GM18868 (cell line): ENCODE measurements around the gene DESI1.
A peak's percentile ranks its signal among the peaks of the same experiment; 100 is the strongest.
"Not testable (repeated sequence)": the region's sequence is repeated elsewhere in the genome, so short reads cannot be mapped to it uniquely, and the experiment has no call there.

Experiments used
- ATAC-seq: cut with Tn5 transposase; IDR thresholded peaks from one replicate; pipeline ENCODE4 v1.9.1; 2021; ENCODE audit warnings: mild to moderate bottlenecking, moderate library complexity; ENCODE audit not compliant: unreplicated experiment

Gene DESI1

DNA sequence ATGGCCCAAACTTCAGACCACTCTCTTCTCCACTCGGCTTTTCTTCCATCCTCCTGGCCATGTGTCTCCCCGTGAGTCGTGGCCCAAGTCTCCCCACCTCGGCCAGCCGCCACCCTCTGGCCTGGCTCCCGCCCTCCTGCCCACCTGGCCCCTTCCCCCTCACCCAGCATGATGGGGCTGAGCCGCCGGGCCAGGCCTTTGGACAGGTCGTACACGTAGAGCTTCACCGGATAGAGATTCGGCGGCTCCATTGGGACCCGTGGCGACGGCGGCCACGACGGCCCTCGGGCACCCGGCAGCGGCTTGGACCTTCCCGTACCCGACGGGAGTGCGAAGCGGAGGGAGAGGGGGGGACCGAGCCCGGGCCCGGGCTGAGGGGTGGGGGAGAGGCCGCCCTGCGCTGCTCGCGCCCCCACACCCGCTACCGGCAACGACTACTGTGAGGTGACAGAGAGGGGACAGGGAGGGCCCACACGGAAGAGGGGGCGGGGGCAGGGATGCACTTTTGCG lies at the start of gene DESI1:
TSS of gene DESI1 (minus strand) at position 455 of the 510 bp plus-strand sequence. CDS start at position 251, 204 bp downstream.
- peak; percentile 12 for ATAC-seq

DNA sequence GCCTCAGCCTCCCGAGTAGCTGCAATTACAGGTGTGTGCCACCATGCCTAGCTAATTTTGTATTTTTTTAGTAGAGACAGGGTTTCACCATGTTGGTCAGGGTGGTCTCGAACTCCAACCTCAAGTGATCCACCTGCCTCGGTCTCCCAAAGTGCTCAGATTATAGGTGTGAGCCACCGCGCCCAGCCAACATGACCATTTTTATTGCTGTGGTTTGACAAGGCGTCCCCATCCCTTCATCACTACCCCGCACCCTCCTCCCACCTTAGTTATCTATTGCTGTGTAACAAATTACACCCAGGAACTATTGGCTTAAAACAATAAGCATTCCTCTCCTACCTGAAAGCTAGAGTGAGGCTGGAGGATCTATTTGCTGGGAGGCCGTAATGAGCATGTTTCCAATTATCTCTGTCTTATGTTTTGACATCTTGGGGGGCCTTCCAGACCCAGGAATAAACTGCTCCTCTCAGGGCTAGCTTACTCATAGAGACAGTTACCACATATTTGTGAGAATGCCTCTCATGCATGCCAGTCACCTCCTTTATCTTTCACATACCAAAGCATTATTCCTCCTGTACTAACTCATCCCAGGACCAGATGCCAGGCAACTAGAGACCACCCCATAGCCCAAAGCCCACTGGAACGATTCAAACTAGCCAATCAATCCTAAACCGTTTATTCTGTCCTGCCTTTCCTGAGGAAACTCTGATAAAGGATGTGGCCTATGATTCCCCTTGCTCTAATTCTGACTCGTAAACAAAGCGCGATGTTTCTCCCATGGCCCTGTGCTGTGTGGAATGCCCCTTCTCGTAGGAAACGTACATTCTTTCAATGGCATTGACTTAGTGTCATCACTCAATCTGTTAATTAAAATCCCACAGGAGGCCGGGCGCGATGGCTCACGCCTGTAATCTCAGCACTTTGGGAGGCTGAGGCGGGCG lies 48.4 kb upstream of the DESI1 start:
- no peak for ATAC-seq

GRCh38 chr22:41664951-41665350 lies 44.1 kb upstream of the DESI1 start:
- ATAC-seq = no peak

- no peak for ATAC-seq
These were observed 43.6 kb upstream of the DESI1 start for GRCh38 chr22:41664490-41664889.

- not testable (repeated sequence) for ATAC-seq
These were observed 42.8 kb upstream of the DESI1 start for GRCh38 chr22:41663594-41663993.

DNA sequence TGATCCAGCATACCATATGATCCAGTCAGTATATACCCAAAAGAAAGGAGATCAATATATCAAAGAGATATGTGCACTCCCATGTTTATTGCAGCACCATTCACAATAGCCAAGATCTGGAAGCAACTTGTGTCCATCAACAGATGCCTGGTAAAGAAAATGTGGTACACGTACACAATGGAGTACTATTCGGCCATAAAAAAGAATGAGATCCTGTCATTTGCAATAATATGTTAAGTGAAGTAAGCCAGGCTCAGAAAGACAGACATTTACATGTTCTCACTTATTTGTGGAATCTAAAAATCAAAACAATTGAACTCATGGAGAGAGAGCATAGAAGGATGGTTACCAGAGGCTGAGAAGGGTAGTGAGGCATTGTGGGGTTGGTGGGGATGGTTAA lies 40.9 kb upstream of the DESI1 start:
- ATAC-seq = no peak

- ATAC-seq = no peak
These were observed 40.2 kb upstream of the DESI1 start for GRCh38 chr22:41661088-41661487.

DNA sequence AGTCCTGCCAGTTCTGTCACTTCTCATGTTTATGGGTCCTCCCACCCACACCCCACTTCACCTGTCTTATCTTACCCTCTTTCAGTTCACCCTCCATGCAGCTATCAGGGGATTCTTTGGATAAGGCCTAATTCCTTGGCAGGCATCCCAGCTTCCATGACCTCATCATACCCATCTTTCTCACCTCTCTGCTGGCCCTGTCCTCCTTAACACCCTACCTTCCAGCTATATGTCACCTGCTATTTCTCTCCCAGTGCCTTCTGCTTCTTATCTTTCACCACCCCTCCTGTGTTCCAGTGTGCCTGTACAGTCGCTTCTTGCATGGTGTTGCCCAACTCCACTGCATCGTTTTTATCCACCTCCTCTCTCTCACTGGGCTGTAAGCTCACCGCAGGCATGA lies 39.6 kb upstream of the DESI1 start:
- no peak for ATAC-seq

- no peak for ATAC-seq
These were observed 39.1 kb upstream of the DESI1 start for GRCh38 chr22:41659941-41660340.

DNA sequence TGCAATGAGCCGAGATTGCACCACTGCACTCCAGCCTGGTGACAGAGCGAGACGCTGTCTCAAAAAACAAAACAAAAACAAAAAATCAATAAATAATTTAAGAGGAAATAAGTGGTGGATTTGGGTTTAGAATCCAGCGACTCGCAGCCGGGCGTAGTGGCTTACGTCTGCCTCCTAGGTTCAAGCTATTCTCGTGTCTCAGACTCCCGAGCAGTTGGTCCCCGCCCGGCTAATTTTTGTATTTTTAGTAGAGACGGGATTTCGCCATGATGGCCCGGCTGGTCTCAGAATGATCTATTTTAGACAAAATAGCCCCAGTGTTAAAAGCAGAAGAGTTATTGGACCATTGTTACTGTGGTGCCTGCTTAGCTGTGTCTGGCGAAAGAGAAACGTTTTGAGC lies 38.0 kb upstream of the DESI1 start:
- ATAC-seq = no peak

- ATAC-seq = no peak
These were observed 36.9 kb upstream of the DESI1 start for GRCh38 chr22:41657709-41658108.

DNA sequence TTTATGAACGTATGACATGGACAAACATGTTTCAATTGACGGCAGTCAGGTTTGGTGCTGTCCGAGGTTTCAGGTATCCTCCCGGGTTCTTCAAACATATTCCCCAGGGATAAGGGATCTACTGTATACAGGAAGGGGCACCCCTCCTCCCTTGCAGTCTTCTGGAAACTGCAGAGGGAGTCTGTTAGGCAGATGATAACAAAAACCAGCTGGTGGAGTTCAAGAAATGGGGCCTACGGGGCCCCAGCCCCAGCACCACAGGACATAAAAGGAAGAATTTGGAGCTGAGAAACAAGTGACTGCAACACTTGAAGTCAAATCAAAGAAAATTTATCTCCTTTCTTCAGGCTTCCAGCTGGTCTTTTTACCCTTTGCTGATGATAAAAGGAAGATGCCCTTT lies 35.7 kb upstream of the DESI1 start:
- ATAC-seq = no peak

DNA sequence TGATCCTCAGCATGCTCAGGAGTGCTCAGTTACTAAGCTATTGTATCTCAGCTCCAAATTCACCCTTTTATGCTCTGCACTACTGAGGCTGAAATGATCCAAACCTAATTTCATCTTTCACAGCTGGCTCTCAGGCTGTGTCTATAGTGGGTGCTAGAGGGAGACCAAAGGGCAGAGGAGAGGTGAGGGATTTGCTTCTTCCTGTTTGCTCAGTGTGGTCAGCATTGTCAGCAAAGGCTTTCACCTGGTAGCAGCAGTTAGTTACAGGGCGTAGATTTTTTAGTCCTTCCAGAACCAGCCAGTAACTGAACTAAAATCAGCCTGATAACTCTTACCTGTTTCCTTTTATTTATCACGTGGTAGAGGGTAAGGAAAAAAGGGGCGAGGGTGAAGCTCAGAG lies 33.5 kb upstream of the DESI1 start:
- ATAC-seq = no peak

GRCh38 chr22:41650821-41651220 lies 30.0 kb upstream of the DESI1 start:
- ATAC-seq = no peak

GRCh38 chr22:41650229-41650628 lies 29.4 kb upstream of the DESI1 start:
- no peak for ATAC-seq

DNA sequence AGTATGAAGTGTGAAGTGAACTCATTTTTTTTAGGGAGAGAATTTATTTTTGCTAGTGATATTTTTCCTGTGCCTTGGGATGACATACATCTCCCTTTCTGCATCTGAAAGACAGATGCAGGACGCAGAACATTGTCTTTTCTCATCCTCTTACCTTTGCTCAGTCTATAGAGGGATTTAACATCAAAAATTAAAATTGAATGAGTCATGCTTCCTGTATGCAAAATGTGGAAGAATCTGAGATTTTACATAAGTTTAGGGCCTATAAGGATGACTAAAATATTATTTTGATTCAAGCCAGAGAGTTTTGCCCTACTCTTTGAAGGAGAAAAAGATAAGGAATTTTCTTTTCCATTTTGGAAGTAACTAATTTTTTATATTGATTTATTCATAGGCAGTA lies 27.6 kb upstream of the DESI1 start:
- ATAC-seq = no peak

GRCh38 chr22:41647771-41648170 lies 26.9 kb upstream of the DESI1 start:
- ATAC-seq = no peak

DNA sequence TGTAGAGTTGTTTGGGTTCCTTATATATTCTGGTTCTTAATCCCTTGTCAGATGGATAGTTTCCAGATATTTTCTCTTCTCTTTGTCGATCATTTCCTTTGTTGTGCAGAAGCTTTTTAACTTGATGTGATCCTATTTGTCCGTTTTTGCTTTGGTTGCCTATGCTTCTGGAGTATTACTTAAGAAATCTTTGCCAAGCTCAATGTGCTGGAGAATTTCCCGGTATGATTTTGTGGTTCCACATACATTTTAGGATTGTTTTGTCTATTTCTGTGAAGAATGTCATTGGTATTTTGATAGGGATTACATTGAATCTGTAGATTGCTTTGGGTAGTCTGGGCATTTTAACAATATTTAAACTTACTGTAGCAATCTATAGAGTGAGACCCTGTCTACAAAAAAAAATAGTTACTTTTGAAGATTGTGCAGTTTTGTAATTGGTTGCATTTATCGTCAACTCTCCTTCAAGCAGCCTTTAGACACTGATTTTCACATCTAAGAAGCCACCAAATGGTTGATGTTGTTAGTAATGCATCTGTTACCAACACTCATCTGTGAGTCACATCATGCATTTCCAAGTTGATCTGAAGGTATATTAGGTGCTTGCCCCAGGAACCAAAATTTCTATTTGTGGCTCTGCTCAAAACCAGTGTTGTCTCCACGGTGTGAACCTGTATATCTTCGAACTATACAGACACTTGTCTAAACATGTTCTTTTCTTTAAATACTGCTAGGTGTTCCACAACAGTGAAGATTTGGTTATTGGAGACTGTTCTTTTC lies 21.7 kb upstream of the DESI1 start:
- ATAC-seq = no peak

GRCh38 chr22:41641854-41642253 lies 21.0 kb upstream of the DESI1 start:
- no peak for ATAC-seq

GRCh38 chr22:41638748-41639147 lies 17.9 kb upstream of the DESI1 start:
- ATAC-seq = no peak

GRCh38 chr22:41638124-41638523 lies 17.3 kb upstream of the DESI1 start:
- no peak for ATAC-seq

DNA sequence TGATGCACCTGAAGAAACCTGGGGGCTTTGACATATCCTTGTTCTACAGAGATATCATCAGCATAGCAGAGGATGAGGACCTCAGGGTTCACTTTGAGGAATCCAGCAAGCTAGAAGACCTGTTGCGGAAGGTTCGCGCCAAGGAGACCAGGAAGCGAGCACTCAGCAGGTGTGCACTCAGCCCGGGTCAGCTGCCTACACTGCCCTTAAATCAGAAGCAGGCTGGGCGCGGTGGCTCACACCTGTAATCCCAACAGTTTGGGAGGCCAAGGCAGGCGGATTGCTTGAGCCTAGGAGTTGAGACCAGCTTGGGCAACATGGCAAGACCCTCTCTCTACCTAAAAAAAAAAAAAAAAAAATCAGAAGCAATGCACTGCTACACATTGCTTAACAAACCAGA lies 16.8 kb upstream of the DESI1 start:
- not testable (repeated sequence) for ATAC-seq
